COR-L47 (cell line): Measurements from ENCODE around the gene ADPRM.

ENCODE experiments used
- DNase-seq: peaks from one replicate; lab custom pipeline; 2025; lab: John Stamatoyannopoulos, UW

Gene ADPRM

GRCh38 chr17:10741416-10742135 is 44.2 kb downstream of the ADPRM start:
- DNase-seq, result no peak

GRCh38 chr17:10742431-10742830 is 45.0 kb downstream of the ADPRM start:
- DNase-seq, result no peak

DNA sequence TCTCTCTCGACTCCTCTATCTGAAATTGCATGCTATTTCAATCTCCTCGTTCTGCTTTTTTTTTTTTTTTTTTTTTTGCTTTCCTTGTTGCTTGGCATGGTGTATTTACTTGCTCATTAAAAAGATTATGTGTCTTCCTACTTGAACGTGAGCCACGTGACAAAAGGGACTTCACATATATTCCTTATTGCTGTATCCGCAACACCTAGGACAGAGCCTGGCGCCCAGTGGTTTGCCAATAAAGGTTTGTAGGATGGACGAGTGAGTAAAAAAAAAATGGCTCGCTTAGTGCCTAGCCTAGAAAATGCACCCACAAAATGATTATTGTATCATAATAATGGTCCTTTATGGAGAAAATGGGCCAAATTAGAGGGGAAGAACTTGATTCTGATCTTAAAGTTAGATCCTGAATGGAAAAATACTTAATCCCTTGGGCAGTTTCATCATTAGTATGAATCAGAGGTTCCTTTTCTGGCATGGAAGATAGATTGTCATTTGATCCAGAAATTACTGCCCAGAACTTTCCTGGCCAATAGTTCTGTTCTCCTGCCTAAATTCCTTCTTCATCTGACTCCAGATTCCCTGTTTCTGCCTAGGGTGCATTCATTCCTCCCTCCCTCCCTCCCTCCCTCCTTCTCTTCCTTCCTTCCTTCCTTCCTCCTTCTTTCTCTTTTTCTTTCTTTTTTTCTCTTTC is 46.1 kb downstream of the ADPRM start:
- DNase-seq, result no peak

GRCh38 chr17:10744501-10745000 is 47.2 kb downstream of the ADPRM start:
- DNase-seq, result no peak

- DNase-seq, result no peak
These were observed 47.8 kb downstream of the ADPRM start for GRCh38 chr17:10745231-10745630.

DNA sequence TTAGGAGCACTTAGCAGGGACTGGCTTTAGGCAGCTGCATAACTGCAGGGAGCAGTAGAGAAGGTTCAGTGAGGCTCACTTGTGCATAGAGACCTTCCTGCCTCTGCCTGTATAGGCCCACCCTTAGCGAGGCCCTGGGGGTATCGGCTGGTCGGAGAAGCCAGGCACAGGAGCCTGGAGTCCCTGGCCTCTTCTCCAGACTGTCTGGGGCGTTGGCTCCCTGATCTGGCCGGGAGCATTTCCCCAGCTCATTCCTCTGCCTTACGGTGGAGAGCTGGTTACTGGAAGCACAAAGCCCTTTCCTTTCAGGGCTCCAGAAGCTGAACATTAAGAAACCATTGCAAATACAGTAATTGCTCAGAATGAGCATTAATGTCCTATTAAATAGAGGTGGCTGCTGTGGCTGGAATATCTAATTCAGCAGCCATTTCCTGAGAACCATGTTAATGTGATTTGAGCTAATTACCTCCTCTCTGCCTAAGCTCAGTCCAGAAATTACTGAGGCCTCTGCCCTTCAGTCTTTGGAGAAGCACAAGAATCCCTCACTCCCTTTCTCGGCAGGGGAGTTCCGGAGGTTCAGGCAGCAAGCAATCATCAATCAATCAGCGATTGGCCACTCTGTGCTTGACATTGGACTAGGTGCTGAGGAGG is 51.3 kb downstream of the ADPRM start:
- no peak for DNase-seq

- DNase-seq, result no peak
These were observed 52.8 kb downstream of the ADPRM start for GRCh38 chr17:10750210-10750609.

DNA sequence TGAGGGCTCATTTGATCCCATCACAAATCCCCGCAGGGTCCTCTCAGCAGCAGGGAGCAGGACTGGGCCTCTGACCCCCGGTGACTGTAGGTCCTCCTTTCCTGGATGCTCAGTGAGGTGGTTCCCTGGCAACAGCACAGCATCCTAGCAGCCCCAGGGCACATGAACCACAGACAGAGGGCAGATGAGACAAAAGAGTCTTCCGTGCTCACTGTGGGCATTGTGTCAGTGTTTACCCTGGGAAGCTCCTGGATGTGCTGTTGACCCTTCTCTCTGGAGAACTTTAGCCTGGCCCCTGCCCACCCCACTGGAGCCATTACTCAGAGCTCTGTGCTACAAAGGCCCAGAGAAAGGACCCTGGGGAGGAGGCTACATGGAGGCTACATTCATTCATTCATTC is 54.2 kb downstream of the ADPRM start:
- DNase-seq, result no peak

DNA sequence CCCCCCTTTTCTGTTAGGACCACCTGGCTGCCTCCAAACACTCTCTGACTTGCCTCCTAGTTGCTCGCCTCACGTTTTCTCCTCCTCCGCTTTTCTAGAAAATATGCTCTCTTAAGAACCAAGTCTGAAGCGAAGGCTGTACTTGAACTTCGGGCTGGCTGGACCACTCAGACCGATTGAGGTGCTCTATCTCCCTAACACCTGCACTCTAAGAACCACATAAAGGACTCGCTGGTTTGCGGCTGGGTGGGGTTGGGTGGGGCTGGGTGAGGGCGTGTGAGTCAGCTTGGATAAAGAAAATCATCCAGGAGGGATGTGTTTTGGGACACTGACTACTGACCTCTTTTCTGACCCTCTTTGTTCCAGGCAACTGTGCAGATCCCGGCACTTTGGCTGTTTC is 55.3 kb downstream of the ADPRM start:
- no peak for DNase-seq

- DNase-seq, result no peak
These were observed 56.7 kb downstream of the ADPRM start for GRCh38 chr17:10754109-10754508.

DNA sequence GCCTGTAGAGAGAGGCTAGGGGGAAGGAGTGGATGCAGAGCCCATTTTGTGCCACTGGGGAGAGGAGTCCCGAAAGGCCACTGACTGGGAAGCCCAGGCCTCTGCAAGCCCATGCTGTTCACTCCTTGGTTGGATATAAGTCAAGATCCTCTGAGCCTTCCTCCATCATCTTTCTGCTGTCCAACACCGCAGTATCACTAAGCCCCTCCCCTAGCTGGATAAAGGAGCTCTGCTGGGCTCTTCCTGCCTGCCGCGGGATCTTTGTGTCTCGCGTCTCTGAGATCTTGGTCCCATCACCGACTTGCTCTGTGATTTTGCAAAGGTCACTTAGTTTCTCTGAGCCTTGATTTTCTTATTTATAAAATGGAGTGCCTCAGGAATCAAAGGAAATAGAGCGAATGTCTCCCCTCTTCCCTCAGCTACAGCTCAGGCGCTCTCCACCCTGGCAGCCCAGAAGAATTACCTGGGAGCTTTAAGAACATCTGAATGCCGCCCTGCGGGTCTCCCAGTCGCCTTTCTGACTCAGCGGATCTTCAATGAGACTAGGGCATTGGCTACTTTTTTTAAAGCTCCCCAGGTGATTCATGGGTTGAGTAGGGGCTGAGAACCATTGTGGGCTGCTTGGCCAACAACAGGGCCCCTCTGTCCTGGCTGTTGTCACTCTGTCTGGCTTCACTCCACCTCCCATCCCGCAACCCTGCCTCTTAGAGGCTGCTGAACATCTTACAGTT is 57.6 kb downstream of the ADPRM start:
- DNase-seq, result no peak

GRCh38 chr17:10755592-10756127 is 58.3 kb downstream of the ADPRM start:
- no peak for DNase-seq

DNA sequence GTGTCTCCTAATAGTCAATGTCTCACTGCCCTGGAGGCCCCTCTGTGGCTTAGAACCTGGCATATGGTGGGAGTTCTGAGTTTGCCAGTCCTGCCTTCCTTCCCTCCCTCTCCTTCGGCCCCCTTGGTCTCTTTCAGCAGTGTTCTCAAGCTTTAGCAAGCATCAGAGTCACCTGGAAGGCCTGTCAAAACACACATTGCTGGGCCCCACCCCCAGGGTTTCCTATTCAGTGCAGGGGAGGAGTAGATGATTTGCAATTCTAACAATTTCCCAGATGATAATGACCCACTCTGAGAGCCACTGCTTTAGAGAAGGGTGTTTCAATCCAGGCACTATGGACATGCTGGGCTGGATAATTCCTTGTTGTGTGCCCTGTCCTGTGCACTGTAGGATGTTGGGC is 58.8 kb downstream of the ADPRM start:
- no peak for DNase-seq

- no peak for DNase-seq
These were observed 59.2 kb downstream of the ADPRM start for GRCh38 chr17:10756619-10757018.

DNA sequence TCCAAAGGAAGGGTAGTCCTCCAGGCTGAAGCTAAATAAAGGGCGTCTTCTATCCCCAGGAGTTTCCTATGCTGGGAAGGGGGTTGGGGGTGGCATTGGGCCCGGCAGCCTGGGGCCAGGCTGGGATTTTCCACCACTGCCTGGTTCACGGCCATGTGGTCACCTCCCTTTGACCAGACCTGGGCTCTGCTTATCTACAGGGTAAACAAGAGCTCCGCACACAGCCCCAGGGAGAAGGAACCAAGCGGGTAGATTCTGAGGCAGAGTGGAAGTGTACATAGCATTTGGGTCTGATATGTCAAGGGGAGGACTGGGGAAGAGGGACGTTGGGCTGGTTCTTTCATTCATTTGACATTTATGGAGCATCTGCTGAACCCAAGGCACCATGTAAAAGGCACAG is 59.7 kb downstream of the ADPRM start:
- DNase-seq, result no peak

DNA sequence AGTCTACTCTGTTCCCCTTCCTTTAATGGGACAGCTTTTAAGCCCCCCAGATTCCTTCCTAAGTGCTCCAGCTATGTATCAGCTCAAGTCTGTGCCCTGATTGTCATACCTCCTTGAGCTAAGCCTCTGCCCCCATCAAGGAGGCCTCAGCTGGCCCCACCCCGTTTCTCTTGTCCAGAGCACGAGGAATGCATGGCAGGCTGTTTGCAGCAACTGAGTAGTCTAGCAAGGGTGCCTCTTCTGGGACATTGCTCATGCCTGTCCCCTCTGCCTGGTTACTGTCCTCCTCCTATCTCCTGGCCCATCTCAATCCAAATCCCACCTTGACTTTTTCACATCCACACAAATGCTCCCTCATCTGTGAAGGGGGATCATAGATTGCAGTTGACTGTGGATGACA is 60.3 kb downstream of the ADPRM start:
- no peak for DNase-seq

DNA sequence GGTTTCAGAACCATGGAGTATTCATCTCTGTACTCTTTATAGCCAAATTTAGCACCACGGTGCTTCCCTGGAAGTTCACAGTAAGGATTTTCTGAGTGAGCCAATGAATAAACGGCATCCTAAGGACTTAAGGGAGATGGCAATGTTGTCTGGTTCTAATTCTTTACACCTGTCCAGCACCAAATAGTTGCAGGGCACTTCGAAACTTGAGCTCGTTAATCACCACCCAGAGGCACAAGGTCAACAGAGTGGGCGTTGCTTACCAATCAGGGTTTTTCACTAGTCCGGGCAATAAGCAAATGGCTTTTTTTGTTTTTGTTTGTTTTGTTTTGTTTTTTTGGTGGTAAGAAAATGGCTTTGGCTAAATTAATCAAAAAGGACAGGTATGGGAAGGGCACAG is 60.7 kb downstream of the ADPRM start:
- DNase-seq, result no peak
